ENCODE data around the gene AIDA.

DNA sequence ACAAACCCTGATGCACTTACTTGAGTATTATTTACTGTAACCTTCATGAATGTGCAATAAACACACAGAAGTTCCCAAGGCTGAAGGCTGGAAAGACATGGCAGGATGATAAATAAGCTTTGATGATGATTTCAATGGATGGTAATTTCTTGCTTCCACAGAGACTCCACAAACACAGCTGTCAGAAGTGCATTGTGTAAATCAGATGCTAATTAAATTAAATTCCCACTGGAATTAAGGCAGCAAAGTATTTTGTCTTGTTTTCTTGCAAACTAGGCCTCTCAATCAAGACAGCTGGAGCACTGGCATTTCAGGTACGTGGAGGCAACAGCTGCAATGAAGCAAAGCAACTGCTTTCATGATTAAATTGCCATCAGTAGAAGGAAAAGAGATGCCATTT, 48.8 kb upstream of the AIDA start:
- TF ChIP-seq CTCF (conservative IDR thresholded peaks at IDR 0.05; ENCODE audit: low read depth, low read length) (no peak), EZH2 (IDR thresholded peaks at IDR 0.05; ENCODE audit: borderline replicate concordance, low read depth, low read length, poor library complexity, severe bottlenecking) (no peak)
